ENCODE measurements around the gene LBR.

The LBR gene

GRCh38 chr1:225373155-225373554, 54.7 kb downstream of the LBR start:
- ATAC-seq: no peak
- DNase-seq: no peak

- DNase-seq (no peak), ATAC-seq (no peak)
These were observed 56.4 kb downstream of the LBR start for GRCh38 chr1:225371366-225372010.

GRCh38 chr1:225368036-225368552, 59.7 kb downstream of the LBR start:
- ATAC-seq: no peak

GRCh38 chr1:225366552-225366951, 61.3 kb downstream of the LBR start:
- DNase-seq: no peak
- no peak for ATAC-seq

More at GRCh38 chr1:225368036-225368552, 59.7 kb downstream of the LBR start:
- no peak for DNase-seq

GRCh38 chr1:225366018-225366417, 61.8 kb downstream of the LBR start:
- DNase-seq (no peak), ATAC-seq (no peak)

GRCh38 chr1:225364439-225364838, 63.4 kb downstream of the LBR start:
- no peak for ATAC-seq
- no peak for DNase-seq

- no peak for ATAC-seq
- DNase-seq: no peak
These were observed 65.0 kb downstream of the LBR start for GRCh38 chr1:225362805-225363204.

GRCh38 chr1:225361176-225361575, 66.7 kb downstream of the LBR start:
- DNase-seq (no peak), ATAC-seq (no peak)

- no peak for ATAC-seq
These were observed 67.7 kb downstream of the LBR start for GRCh38 chr1:225360119-225360518.

GRCh38 chr1:225355863-225356262, 72.0 kb downstream of the LBR start:
- ATAC-seq: no peak
- no peak for DNase-seq

More at GRCh38 chr1:225360119-225360518, 67.7 kb downstream of the LBR start:
- DNase-seq: no peak

GRCh38 chr1:225354906-225355305, 72.9 kb downstream of the LBR start:
- DNase-seq (no peak), ATAC-seq (no peak)

Data from stimulated activated naive CD8-positive, alpha-beta T cell treated with anti-CD3 and anti-CD28 coated beads, Interleukin-15, Interleukin-2, amounts not matched to agents 100 U/mL and 50 U/mL, for 24 hours (primary cell).